Spleen (tissue), 7 donors: ENCODE measurements around the gene VSTM4.

ENCODE experiments used
- POLR2A ChIP-seq, 3 donors: fragments of 450-650 bp; IDR thresholded peaks; one replicate each; pipeline ENCODE4 v1.5.1; 2017; ENCODE audit warnings: antibody characterized with exemption in 3 of 3, mild to moderate bottlenecking in 1 of 3
- POLR2AphosphoS5 ChIP-seq, 3 donors: sonication (generic); formaldehyde crosslinking; IDR thresholded peaks; one replicate each; pipeline ENCODE4 v1.5.1; 2017; ENCODE audit warnings: antibody characterized with exemption in 3 of 3
- TF ChIP-seq, protein P1 (sequence below), 11 experiments: fragments of 200-600 bp in 7 of 11; fragments of 450-650 bp in 4 of 11; sonication (generic) in 4 of 11; IDR thresholded peaks in 8 of 11; conservative IDR thresholded peaks in 3 of 11; 1 replicate in 7 of 11; 2 replicates in 4 of 11; pipeline versions ENCODE4 v1.4.0 to v1.8.0; 2016 to 2021; ENCODE audit warnings: antibody characterized with exemption in 11 of 11, inconsistent platforms in 4 of 11, mild to moderate bottlenecking in 1 of 11
- donor health status: DM: no; HTN: no; CAD: no; lungs with moderate emphysema.
- donor health status: DM: no; HTN: no; CAD: no.
- donor health status: DM: no; HTN: no; CAD: no.

- TF ChIP-seq POLR2A (IDR thresholded peaks at IDR 0.05): no peak
- TF ChIP-seq, protein P1, sequence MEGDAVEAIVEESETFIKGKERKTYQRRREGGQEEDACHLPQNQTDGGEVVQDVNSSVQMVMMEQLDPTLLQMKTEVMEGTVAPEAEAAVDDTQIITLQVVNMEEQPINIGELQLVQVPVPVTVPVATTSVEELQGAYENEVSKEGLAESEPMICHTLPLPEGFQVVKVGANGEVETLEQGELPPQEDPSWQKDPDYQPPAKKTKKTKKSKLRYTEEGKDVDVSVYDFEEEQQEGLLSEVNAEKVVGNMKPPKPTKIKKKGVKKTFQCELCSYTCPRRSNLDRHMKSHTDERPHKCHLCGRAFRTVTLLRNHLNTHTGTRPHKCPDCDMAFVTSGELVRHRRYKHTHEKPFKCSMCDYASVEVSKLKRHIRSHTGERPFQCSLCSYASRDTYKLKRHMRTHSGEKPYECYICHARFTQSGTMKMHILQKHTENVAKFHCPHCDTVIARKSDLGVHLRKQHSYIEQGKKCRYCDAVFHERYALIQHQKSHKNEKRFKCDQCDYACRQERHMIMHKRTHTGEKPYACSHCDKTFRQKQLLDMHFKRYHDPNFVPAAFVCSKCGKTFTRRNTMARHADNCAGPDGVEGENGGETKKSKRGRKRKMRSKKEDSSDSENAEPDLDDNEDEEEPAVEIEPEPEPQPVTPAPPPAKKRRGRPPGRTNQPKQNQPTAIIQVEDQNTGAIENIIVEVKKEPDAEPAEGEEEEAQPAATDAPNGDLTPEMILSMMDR (IDR thresholded peaks at IDR 0.05 in 8 of 11, conservative IDR thresholded peaks at IDR 0.05 in 3 of 11): no peak
- no peak for TF ChIP-seq POLR2AphosphoS5 (IDR thresholded peaks at IDR 0.05)
Observed at GRCh38 chr10:49072166-49072885, 43.0 kb downstream of the VSTM4 start.
